ENCODE measurements around the gene ZBTB33. TPM values are rescaled to one million over a fixed set of nuclear protein-coding genes. Genes with fewer than 3 reads are reported as not detected.

Gene ZBTB33
- total RNA-seq, 1 donor from 2014 or later = 9.4 TPM

DNA sequence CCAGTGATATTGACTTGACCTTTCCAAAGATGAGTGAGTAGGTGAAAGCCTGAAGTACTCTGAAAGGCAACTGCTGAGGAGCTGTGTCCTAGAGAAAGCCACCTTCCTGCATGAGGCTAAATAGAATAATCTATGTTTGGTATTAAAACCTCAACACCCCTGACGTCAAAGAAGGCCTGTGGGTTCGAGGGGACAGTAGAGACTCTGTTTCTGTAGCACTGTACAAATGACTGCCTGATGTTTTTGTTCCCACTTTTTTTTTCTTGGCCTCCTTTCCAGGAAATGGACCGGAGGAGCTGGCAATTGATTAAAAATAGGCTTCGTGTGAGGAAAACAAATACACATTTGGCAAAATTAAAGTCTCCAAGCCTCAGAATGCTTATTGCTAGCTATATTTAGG, 31.1 kb downstream of the ZBTB33 start:
- TF ChIP-seq, protein P1, sequence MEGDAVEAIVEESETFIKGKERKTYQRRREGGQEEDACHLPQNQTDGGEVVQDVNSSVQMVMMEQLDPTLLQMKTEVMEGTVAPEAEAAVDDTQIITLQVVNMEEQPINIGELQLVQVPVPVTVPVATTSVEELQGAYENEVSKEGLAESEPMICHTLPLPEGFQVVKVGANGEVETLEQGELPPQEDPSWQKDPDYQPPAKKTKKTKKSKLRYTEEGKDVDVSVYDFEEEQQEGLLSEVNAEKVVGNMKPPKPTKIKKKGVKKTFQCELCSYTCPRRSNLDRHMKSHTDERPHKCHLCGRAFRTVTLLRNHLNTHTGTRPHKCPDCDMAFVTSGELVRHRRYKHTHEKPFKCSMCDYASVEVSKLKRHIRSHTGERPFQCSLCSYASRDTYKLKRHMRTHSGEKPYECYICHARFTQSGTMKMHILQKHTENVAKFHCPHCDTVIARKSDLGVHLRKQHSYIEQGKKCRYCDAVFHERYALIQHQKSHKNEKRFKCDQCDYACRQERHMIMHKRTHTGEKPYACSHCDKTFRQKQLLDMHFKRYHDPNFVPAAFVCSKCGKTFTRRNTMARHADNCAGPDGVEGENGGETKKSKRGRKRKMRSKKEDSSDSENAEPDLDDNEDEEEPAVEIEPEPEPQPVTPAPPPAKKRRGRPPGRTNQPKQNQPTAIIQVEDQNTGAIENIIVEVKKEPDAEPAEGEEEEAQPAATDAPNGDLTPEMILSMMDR (conservative IDR thresholded peaks at IDR 0.05; ENCODE audit: low read depth, low read length) = no peak
- DNase-seq (ENCODE audit: low read depth) = no peak
- H3K4me3 ChIP-seq (ENCODE audit: low read depth, low read length) = no peak overlapping the region

DNA sequence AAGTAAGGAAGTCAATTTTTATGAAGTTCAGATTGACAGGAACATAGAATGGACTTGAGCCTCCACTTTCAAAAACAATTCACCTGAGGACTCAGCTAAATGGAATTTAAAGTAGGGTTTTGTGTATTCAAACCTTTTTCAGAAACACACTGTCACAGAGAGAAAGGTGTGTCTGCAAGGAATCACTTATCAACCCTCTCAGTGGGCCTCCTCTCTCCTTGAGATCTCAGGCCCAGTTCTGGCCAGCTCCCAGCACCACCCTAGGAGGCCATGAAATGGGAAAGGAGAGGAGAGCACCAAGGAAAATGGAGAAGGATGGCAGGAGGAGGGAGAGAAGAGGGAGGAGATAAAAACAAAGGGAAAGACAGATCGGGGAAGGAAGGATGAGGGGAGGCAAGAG, 32.1 kb downstream of the ZBTB33 start:
- H3K4me3 ChIP-seq (ENCODE audit: low read depth, low read length) = no peak overlapping the region
- no peak for DNase-seq (ENCODE audit: low read depth)
- TF ChIP-seq, protein P1 (conservative IDR thresholded peaks at IDR 0.05; ENCODE audit: low read depth, low read length) = no peak

DNA sequence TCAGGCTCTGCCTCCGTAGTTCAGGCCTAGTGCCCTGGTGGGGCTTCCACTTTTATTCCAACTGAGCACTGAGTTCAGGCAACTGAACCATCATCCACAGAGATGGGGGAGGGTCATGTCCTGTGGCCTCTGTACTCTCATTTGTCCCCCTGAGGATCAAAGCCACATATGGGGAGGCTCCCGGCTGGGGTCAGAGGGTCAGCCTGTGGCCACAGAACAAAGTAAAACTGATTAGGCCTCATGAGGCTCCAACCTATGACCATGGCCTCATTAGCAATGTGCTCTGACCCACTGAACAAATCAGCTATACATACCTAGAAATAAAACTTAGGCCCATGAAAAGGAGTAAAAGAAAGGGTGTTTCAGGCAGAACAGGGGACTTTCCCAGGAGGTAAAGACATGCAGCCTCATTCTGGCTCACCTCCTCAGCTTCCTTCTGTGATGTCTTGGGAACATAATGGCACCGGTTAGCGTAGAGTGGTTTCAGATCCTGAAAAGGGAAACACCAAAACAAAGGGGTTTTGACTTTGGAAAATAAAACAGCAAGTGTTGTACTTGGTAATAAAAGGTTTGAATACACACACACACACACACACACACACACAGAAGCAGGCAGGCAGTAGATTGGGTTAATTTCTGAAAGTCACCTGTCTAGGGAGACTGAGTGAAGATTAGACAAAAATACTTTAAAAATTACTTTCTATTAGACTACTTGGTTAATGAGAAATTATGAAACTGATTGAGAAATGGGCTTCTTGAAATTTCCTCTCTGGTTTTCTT, 36.3 kb downstream of the ZBTB33 start:
- H3K4me3 ChIP-seq (ENCODE audit: low read depth, low read length) = no peak overlapping the region
- TF ChIP-seq, protein P1 (conservative IDR thresholded peaks at IDR 0.05; ENCODE audit: low read depth, low read length) = no peak
- DNase-seq (ENCODE audit: low read depth) = no peak

DNA sequence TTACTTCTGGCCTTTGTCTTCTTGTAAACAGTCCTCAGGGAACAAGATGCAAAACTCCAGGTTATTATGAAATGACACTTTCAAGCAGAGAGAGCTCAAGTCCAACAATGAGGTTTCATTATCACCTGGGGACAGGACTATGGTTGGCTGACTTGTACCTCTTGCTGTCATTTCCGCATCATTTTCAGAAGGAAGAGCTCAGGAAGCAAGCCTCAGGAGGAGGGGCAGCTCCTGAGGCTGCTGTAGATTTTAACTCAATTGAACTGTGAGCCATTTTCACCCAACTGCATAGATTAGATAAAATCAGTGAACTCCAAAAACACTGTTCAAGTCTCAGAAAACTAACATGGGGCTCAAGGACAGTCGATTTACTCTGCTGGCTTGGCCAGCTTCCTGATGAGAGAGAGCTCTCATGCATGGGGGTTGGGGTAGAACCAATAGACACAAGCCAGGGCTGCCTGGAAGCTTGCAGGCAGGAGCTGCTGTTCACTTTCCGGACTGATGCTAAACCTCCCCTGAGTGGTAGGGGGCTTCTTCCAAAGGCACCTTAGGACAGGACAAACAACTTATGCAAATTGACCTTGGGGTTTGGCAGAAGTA, 37.0 kb downstream of the ZBTB33 start:
- TF ChIP-seq, protein P1 (conservative IDR thresholded peaks at IDR 0.05; ENCODE audit: low read depth, low read length) = no peak
- DNase-seq (ENCODE audit: low read depth) = no peak
- H3K4me3 ChIP-seq (ENCODE audit: low read depth, low read length) = no peak overlapping the region

DNA sequence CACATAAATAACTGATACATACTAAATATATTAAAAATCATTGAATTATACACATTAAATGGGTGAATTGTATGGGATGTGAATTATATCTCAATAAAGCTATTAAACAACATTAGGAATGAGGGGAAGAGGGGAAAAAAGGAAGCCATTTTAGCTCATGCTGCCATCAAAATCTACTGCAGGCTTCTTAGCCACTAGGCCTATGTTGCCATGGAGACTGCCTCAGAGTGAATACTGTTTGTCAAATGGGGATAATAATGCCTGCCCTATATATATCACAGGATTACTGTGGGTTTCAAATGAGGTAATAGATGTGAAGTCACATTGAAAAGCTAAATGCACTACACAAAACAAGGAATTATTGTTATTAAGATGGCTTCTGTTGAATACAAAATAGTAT, 39.5 kb downstream of the ZBTB33 start:
- no peak for DNase-seq (ENCODE audit: low read depth)
- TF ChIP-seq, protein P1 (conservative IDR thresholded peaks at IDR 0.05; ENCODE audit: low read depth, low read length) = no peak
- H3K4me3 ChIP-seq (ENCODE audit: low read depth, low read length) = no peak overlapping the region

DNA sequence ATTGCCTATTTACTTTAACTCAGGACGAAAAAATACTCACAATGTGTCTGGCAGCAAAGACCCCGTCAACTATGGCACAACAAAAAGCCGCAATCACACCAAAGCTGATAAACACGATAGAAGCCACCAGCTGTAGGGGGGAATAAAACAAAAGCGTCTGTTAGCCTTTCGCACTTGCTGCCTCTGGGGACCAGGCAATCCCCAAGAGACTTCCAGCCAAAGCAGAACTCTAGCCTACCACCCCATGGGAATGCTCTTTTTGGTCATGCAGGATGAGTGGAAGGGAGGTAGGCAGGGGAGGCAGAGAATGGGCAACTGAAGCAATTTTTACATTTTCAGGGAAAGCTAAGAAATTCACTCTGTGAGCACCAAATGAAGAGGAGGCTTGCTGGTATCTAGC, 40.6 kb downstream of the ZBTB33 start:
- no peak overlapping the region for H3K4me3 ChIP-seq (ENCODE audit: low read depth, low read length)
- TF ChIP-seq, protein P1 (conservative IDR thresholded peaks at IDR 0.05; ENCODE audit: low read depth, low read length) = no peak
- DNase-seq (ENCODE audit: low read depth) = no peak

DNA sequence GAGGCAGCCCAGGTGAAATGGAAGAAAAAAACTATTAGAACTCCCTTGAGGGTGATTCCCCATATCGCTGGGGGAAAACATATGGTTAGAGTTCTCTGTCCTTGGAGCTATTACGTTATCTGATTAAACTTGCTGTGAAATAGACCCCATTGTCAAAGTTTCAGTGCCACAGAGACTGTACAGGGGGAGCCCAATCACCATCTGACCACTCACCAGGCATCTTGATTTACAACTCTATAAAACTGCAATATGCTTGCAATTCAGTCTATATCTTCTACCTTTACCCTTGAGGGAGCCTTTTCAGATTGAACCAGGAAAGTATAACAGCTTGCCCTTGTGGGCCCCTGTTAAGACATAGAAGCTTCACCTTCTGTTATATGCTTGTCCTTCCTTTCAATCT, 42.4 kb downstream of the ZBTB33 start:
- no peak overlapping the region for H3K4me3 ChIP-seq (ENCODE audit: low read depth, low read length)
- DNase-seq (ENCODE audit: low read depth) = no peak
- TF ChIP-seq, protein P1 (conservative IDR thresholded peaks at IDR 0.05; ENCODE audit: low read depth, low read length) = no peak

Data from epithelial cell of proximal tubule (primary cell).